Heart right ventricle (tissue), 16 donors: ENCODE data around the gene GPATCH1. TPM values are rescaled to one million over a fixed set of nuclear protein-coding genes. Genes with fewer than 3 reads are reported as not detected.
"Not testable (repeated sequence)": the region's sequence is repeated elsewhere in the genome, so short reads cannot be mapped to it uniquely, and the experiment has no call there.

Source experiments
- ATAC-seq, 8 donors: fragments of 200-7000 bp; cut with Tn5 transposase; one replicate each; pipeline ENCODE4 v1.9.1; 2020; ENCODE audit warnings: mild to moderate bottlenecking in 8 of 8, moderate library complexity in 8 of 8, moderate number of reproducible peaks in 1 of 8
- DNase-seq, 2 donors: peaks; one replicate each; pipeline ENCODE4 v3.0.0-alpha.2; 2020
- H3K27ac ChIP-seq, 10 donors: fragments of 200-600 bp; sonication (generic) in 2 of 10; one replicate each; pipeline versions ENCODE4 v1.5.0 to v1.8.0; 2020 to 2022; ENCODE audit warnings: mild to moderate bottlenecking in 3 of 10
- H3K27me3 ChIP-seq, 7 donors: fragments of 200-600 bp; one replicate each; pipeline ENCODE4 v1.8.0; 2021 to 2022; ENCODE audit warnings: mild to moderate bottlenecking in 2 of 7
- H3K36me3 ChIP-seq, 9 donors: fragments of 200-600 bp; sonication (generic) in 1 of 9; one replicate each; pipeline versions ENCODE4 v1.5.0 to v1.8.0; 2020 to 2022; ENCODE audit warnings: mild to moderate bottlenecking in 2 of 9
- H3K4me1 ChIP-seq, 9 donors: fragments of 200-600 bp; sonication (generic) in 1 of 9; one replicate each; pipeline versions ENCODE4 v1.5.0 to v1.8.0; 2020 to 2022; ENCODE audit warnings: mild to moderate bottlenecking in 4 of 9
- H3K4me3 ChIP-seq, 10 donors: fragments of 200-600 bp; sonication (generic) in 2 of 10; one replicate each; pipeline versions ENCODE4 v1.5.0 to v1.8.0; 2020 to 2022; ENCODE audit warnings: mild to moderate bottlenecking in 7 of 10, moderate library complexity in 2 of 10
- H3K9me3 ChIP-seq, 11 donors: fragments of 200-600 bp in 10 of 11; sonication (generic) in 2 of 11; one replicate each; pipeline versions ENCODE4 v1.5.0 to v1.8.0; 2013 to 2022; ENCODE audit warnings: mild to moderate bottlenecking in 2 of 11, control low read depth in 1 of 11, moderate library complexity in 1 of 11
- WGBS, 2 donors: extraction: QIAGEN DNeasy Blood & Tissue Kit; methylation state at CpG; one replicate each; pipeline ENCODE4 v1.1.7; 2013; ENCODE audit warnings: inconsistent platforms in 1 of 2; 5-methylcytosine and 5-hydroxymethylcytosine counted together
- intact Hi-C, 10 donors: fragments of 100-400 bp; cut with DNase I; formaldehyde crosslinking; loops; one replicate each; pipeline versions ENCODE4 v1.11.1 to v1.14.2; 2022
- polyA plus RNA-seq, 2 donors: library from polyadenylated mRNA; stranded (reverse); fragments of 200-250 nt; gene quantifications; one replicate each; pipeline ENCODE4 v1.2.3, GENCODE V29; 2013
- total RNA-seq, 10 donors: library from RNA; stranded (reverse); fragmentation: NEBNext Ultra II Directional in 3 of 10; extraction: Animal tissue kit (Norgen Biotek cat#: 25700) in 3 of 10; gene quantifications; one replicate each; pipeline versions ENCODE4 v1.2.1 to v1.2.4, GENCODE V29; 2021 to 2023
- TF ChIP-seq, protein P1 (sequence below), 9 donors: fragments of 200-600 bp; sonication (generic) in 2 of 9; IDR thresholded peaks; one replicate each; pipeline versions ENCODE4 v1.5.0 to v1.8.0; 2021 to 2022; ENCODE audit warnings: antibody characterized with exemption in 9 of 9, mild to moderate bottlenecking in 5 of 9, moderate library complexity in 1 of 9
- donor health status: Arrhythmogenic right ventricular cardiomyopathy.
- donor health status: ischemic (EF 13 %, LVEDD 7.1; RV severe dilation, severe dysfunction).
- donor health status: healthy with polysubstance abuse.
- donor health status: DM: no; HTN: yes; CAD: no.
- donor health status: DM: no; HTN: no; CAD: no.
- donor health status: ischemic (EF 25% LVEDD 6.9; RV normal size, moderate dysfunction).
- donor health status: ischemic (EF 25% LVEDD 5.7; RV mildly dilated, moderate dysfunction).
- donor health status: healthy.
- donor health status: DM: yes; HTN: yes; CAD: no.
- donor health status: Ischemic cardiomyopathy.
- donor health status: ischemic (EF 35%, LVEDD 5.7; RV mildly dilated, moderate dysfunction).
- donor health status: nonischemic (EF 11% LVEDD 7.7; RV severe dilation, severe dysfunction).
- donor health status: DM: yes; HTN: yes; CAD: no.
- donor health status: PGD.
- donor health status: ischemic (EF 29% LVEDD 5.4; RV normal size, mild dysfunction).
- donor health status: nonischemic (EF 23%, LVEDD 6.1; RV moderate dilation, normal function).

Gene GPATCH1
- total and polyA plus RNA-seq, 12 donors = 3.1 to 7.4 (median 5.1) TPM

DNA sequence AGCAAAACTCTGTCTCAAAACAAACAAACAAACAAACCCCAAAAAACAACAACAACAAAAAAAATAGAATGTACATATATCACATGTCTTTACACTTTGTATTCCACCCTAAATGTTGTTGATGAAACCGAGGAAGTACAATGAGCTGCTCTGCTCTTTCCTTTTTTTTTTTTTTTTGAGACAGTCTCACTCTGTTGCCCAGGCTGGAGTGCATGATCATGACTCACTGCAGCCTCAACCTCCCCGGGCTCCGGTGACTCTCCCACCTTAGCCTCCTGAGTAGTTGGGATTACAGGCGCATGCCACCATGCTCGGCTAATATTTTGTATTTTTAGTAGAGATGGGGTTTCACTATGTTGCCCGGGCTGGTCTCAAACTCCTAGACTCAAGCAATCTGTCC, 82.5 kb downstream of the GPATCH1 start:
- Histone ChIP-seq H3K27me3 (no peaks in the 10 kb centered on the region), H3K27ac (no peak overlapping the region), H3K36me3 (no peaks in the 10 kb centered on the region), H3K4me3 (no peak overlapping the region), H3K4me1 (peaks cover 0 to 28% (median 0%) of the 10 kb centered on the region in 9 donors), H3K9me3 (peaks cover 0 to 17% (median 0%) of the 10 kb centered on the region in 11 donors)
- intact Hi-C loops = no loop called here
- ATAC-seq (no peak), DNase-seq (no peak)
- TF ChIP-seq, protein P1, sequence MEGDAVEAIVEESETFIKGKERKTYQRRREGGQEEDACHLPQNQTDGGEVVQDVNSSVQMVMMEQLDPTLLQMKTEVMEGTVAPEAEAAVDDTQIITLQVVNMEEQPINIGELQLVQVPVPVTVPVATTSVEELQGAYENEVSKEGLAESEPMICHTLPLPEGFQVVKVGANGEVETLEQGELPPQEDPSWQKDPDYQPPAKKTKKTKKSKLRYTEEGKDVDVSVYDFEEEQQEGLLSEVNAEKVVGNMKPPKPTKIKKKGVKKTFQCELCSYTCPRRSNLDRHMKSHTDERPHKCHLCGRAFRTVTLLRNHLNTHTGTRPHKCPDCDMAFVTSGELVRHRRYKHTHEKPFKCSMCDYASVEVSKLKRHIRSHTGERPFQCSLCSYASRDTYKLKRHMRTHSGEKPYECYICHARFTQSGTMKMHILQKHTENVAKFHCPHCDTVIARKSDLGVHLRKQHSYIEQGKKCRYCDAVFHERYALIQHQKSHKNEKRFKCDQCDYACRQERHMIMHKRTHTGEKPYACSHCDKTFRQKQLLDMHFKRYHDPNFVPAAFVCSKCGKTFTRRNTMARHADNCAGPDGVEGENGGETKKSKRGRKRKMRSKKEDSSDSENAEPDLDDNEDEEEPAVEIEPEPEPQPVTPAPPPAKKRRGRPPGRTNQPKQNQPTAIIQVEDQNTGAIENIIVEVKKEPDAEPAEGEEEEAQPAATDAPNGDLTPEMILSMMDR (IDR thresholded peaks at IDR 0.05) = no peak
- 90 to 92% methylated on average over 6 of the region's 6 CpGs for WGBS, 2 donors

DNA sequence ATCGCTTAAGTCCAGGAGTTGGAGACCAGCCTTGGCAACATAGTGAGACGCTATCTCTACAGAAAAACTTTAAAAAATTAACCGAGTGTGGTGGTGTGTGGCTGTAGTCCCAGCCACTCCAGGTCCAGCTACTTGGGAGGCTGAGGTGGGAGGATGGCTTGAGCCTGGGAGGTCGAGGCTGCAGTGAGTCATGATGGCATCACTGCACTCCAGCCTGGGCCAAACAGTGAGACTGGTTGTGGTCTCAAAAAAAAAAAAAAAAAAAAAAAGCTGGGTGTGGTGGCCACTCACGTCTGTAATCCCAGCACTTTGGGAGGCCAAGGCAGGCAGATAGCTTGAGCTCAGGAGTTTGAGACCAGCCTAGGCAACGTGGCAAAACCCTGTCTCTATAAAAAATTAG, 85.1 kb downstream of the GPATCH1 start:
- WGBS, 2 donors = 74 to 75% methylated on average over 6 of the region's 6 CpGs
- H3K4me3 ChIP-seq, H3K4me1 ChIP-seq, DNase-seq, H3K27ac ChIP-seq, H3K36me3 ChIP-seq, intact Hi-C loops, ATAC-seq, H3K27me3 ChIP-seq: not testable (repeated sequence)
- H3K9me3 ChIP-seq = peaks cover 0 to 23% (median 0%) of the 10 kb centered on the region in 11 donors

DNA sequence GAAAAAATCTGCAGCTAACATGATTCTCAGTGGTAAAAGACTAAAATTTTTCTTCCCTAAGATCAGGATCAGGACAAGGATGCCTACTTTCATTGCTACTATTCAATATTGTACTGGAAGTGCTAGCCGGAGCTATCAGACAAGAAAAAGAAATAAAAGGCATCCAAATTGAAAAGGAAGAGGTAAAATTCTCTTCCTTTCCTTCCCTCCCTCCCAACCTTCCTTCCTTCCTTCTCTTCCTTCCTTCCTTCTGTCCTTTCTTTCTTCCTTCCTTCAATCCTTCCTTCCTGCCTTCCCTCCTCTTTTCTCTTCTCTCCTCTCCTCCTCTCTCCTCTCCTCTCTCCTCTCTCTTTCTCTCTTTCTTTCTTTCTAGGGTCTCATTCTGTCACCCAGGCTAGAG, 86.5 kb downstream of the GPATCH1 start:
- peaks cover 0 to 23% (median 0%) of the 10 kb centered on the region in 11 donors for H3K9me3 ChIP-seq
- 94% methylated on average over 1 of the region's 1 CpG for WGBS, 2 donors
- no peak overlapping the region for H3K4me3 ChIP-seq
- H3K27me3 ChIP-seq = no peaks in the 10 kb centered on the region
- DNase-seq = no peak
- intact Hi-C loops = no loop called here
- TF ChIP-seq, protein P1 (IDR thresholded peaks at IDR 0.05) = no peak
- no peak overlapping the region for H3K27ac ChIP-seq
- no peak for ATAC-seq
- H3K36me3 ChIP-seq = no peaks in the 10 kb centered on the region
- peaks cover 0 to 2% (median 0%) of the 10 kb centered on the region in 9 donors for H3K4me1 ChIP-seq

DNA sequence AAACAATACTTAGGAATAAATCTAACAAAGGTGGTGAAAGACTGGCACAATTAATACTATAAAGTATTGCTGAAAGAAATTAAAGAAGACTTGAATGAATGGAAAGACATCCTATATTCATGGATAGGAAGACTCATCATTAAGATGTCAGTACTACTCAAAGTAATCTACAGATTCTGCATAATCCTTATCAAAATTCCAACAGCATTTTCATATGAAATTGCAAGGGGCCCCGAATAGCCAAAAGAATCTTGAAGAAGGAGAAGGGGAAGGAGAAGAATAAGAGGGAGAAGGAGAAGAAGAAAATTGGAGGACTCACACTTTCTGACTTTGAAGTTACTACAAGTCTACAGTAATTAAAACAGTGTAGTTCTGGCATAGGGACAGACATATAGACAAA, 87.5 kb downstream of the GPATCH1 start:
- TF ChIP-seq, protein P1 (IDR thresholded peaks at IDR 0.05) = no peak
- WGBS, 2 donors = 83 to 96% methylated on average over 1 of the region's 1 CpG
- H3K36me3 ChIP-seq = no peaks in the 10 kb centered on the region
- H3K4me1 ChIP-seq = peaks cover 0 to 10% (median 5%) of the 10 kb centered on the region in 9 donors
- no peak overlapping the region for H3K27ac ChIP-seq
- intact Hi-C loops = no loop called here
- ATAC-seq (no peak), DNase-seq (no peak)
- no peaks in the 10 kb centered on the region for H3K27me3 ChIP-seq
- no peak overlapping the region for H3K4me3 ChIP-seq
- H3K9me3 ChIP-seq = peaks cover 0 to 23% (median 0%) of the 10 kb centered on the region in 11 donors

DNA sequence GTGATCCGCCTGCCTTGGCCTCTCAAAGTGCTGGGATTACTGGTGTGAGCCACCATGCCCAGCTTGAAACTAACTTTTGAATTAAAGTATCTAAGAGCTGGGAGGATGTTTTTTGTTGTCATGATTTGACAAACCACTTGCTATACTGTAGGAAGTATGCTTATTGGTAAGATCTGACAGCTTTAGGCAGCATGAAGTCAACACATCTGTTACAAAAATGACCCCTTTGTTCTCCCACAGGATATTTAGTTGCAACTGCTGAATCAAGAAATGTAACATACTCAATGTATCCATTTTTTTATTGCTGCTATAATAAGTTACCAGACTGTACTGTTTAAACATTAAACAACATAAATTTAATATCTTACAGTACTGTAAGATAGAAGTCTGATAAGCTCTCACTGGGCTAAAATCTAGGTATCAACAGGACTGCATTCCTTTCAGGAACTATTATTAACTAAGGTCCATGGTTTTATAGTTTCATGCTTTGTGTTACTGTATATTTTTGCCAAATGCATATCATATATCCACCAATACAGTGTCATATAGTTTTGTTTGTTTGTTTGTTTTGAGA, 90.3 kb downstream of the GPATCH1 start:
- ATAC-seq (no peak), DNase-seq (no peak)
- Histone ChIP-seq H3K9me3 (peaks cover 0 to 23% (median 0%) of the 10 kb centered on the region in 11 donors), H3K27me3 (no peaks in the 10 kb centered on the region), H3K4me3 (no peak overlapping the region), H3K36me3 (no peaks in the 10 kb centered on the region), H3K27ac (no peak overlapping the region), H3K4me1 (peaks cover 7 to 30% (median 17%) of the 10 kb centered on the region in 9 donors)
- TF ChIP-seq, protein P1 (IDR thresholded peaks at IDR 0.05) = no peak
- intact Hi-C loops = no loop called here
- 86 to 94% methylated on average over 1 of the region's 1 CpG for WGBS, 2 donors
